SK-N-SH (cell line): ENCODE measurements around the gene PTCRA. TPM values are rescaled to one million over a fixed set of nuclear protein-coding genes. Genes with fewer than 3 reads are reported as not detected.
"Not testable (repeated sequence)": the region's sequence is repeated elsewhere in the genome, so short reads cannot be mapped to it uniquely, and the experiment has no call there.

Experiments
- CTCF ChIA-PET: fragments of 300-600, 350-600 bp; formaldehyde crosslinking; extraction: SDS; loops from one replicate; lab custom pipeline; 2021; lab: Yijun Ruan, JAX
- POLR2A ChIA-PET: fragments of 350-600 bp; sonication (Branson Sonifier 250); formaldehyde crosslinking; extraction: SDS; loops from one replicate; lab custom pipeline; 2020; ENCODE audit warnings: antibody characterized with exemption, inconsistent platforms; lab: Yijun Ruan, JAX
- DNase-seq: peaks from one replicate; pipeline ENCODE4 v3.0.0; 2012
- H2AFZ ChIP-seq: fragments of 200-600 bp; sonication (generic); 2 replicates; pipeline ENCODE4 v1.8.1; 2016; ENCODE audit warnings: antibody characterized with exemption, mild to moderate bottlenecking, low read depth
- H3F3A ChIP-seq: fragments of 200-600 bp; sonication (generic); replicated peaks from 2 replicates; pipeline ENCODE3; 2016; ENCODE audit warnings: antibody characterized with exemption, mild to moderate bottlenecking; ENCODE audit not compliant: insufficient read depth
- H3K27ac ChIP-seq, 2 experiments: fragments of 200-500 bp in 1 of 2; fragments of 200-600 bp in 1 of 2; sonication (Bioruptor generic) in 1 of 2; sonication (generic), shearing (Covaris generic) in 1 of 2; 2 replicates each; pipeline versions ENCODE4 v1.5.1 to v1.6.1; 2014 to 2016; ENCODE audit warnings: low read depth in 2 of 2, inconsistent platforms in 1 of 2, low read length in 1 of 2, mild to moderate bottlenecking in 1 of 2, mixed read lengths in 1 of 2
- H3K27me3 ChIP-seq: fragments of 200-600 bp; sonication (generic), shearing (Covaris generic); 2 replicates; pipeline ENCODE4 v1.6.1; 2016; ENCODE audit warnings: mixed run types; ENCODE audit not compliant: insufficient read depth
- H3K36me3 ChIP-seq, 2 experiments: fragments of 200-500 bp in 1 of 2; fragments of 200-600 bp in 1 of 2; sonication (Bioruptor generic) in 1 of 2; sonication (generic) in 1 of 2; replicated peaks in 1 of 2; 2 replicates each; pipeline versions ENCODE3 to v1.5.1; 2014 to 2016; ENCODE audit warnings: low read length in 1 of 2, mild to moderate bottlenecking in 1 of 2; ENCODE audit not compliant: insufficient read depth in 2 of 2, control insufficient read depth in 1 of 2
- H3K4me1 ChIP-seq, 2 experiments: fragments of 200-500 bp in 1 of 2; fragments of 200-600 bp in 1 of 2; sonication (Bioruptor generic) in 1 of 2; sonication (generic), shearing (Covaris generic) in 1 of 2; 2 replicates each; pipeline versions ENCODE4 v1.5.1 to v1.6.1; 2014 to 2016; ENCODE audit warnings: low read depth in 1 of 2, low read length in 1 of 2, mixed run types in 1 of 2; ENCODE audit not compliant: insufficient read depth in 2 of 2, control insufficient read depth in 1 of 2
- H3K4me2 ChIP-seq: fragments of 200-600 bp; sonication (generic), shearing (Covaris generic); 2 replicates; pipeline ENCODE4 v1.6.1; 2017; ENCODE audit warnings: mixed run types
- H3K4me3 ChIP-seq, 2 experiments: fragments of 200-500 bp in 1 of 2; fragments of 200-600 bp in 1 of 2; sonication (Bioruptor generic) in 1 of 2; sonication (generic), shearing (Covaris generic) in 1 of 2; 2 replicates each; pipeline versions ENCODE4 v1.5.1 to v1.8.1; 2014 to 2016; ENCODE audit warnings: low read depth in 2 of 2, inconsistent platforms in 1 of 2, low read length in 1 of 2, mild to moderate bottlenecking in 1 of 2, mixed read lengths in 1 of 2, moderate library complexity in 1 of 2
- H3K79me2 ChIP-seq: fragments of 200-600 bp; sonication (generic); 2 replicates; pipeline ENCODE4 v1.8.1; 2017; ENCODE audit warnings: mild to moderate bottlenecking; ENCODE audit not compliant: insufficient read depth
- H3K9ac ChIP-seq: fragments of 200-600 bp; sonication (generic); 2 replicates; pipeline ENCODE4 v1.6.1; 2017; ENCODE audit warnings: mixed run types
- H3K9me2 ChIP-seq: fragments of 200-600 bp; sonication (generic); 2 replicates; pipeline ENCODE4 v1.6.1; 2017; ENCODE audit warnings: mixed run types
- H3K9me3 ChIP-seq: fragments of 200-600 bp; sonication (generic); 2 replicates; pipeline ENCODE4 v1.6.1; 2017; ENCODE audit warnings: mixed run types, mild to moderate bottlenecking, moderate library complexity
- H4K20me1 ChIP-seq: fragments of 200-600 bp; sonication (generic); 2 replicates; pipeline ENCODE4 v1.6.1; 2017; ENCODE audit warnings: mild to moderate bottlenecking, mixed run types; ENCODE audit not compliant: insufficient read depth
- ELF1 ChIP-seq: IDR thresholded peaks from 2 replicates; pipeline ENCODE4 v1.4.0; 2012
- EP300 ChIP-seq, 2 experiments: IDR thresholded peaks; 2 replicates each; pipeline versions ENCODE4 v1.4.0 to v1.6.1; 2012; ENCODE audit warnings: borderline replicate concordance in 1 of 2, low read depth in 1 of 2, low read length in 1 of 2
- FOXJ3 ChIP-seq: sonication (generic); formaldehyde crosslinking; IDR thresholded peaks from 2 replicates; pipeline ENCODE4 v1.5.1; 2020; ENCODE audit warnings: mild to moderate bottlenecking, missing genetic modification reagents
- GATA2 ChIP-seq: sonication (generic); formaldehyde crosslinking; IDR thresholded peaks from 2 replicates; pipeline ENCODE4 v1.5.0; 2020; ENCODE audit warnings: mild to moderate bottlenecking, missing genetic modification reagents
- MAX ChIP-seq: IDR thresholded peaks from 2 replicates; pipeline ENCODE4 v1.4.0; 2012; ENCODE audit warnings: low read depth
- MEF2A ChIP-seq: IDR thresholded peaks from 2 replicates; pipeline ENCODE4 v1.4.0; 2012; ENCODE audit warnings: low read depth, borderline replicate concordance
- MXI1 ChIP-seq: IDR thresholded peaks from 2 replicates; pipeline ENCODE4 v1.6.1; 2012; ENCODE audit warnings: mild to moderate bottlenecking, low read depth, low read length, improper control_type of control experiment
- POLR2AphosphoS5 ChIP-seq: IDR thresholded peaks from 2 replicates; pipeline ENCODE4 v1.6.1; 2012; ENCODE audit warnings: low read depth, low read length
- REST ChIP-seq: IDR thresholded peaks from 2 replicates; pipeline ENCODE4 v1.6.1; 2012; ENCODE audit warnings: mild to moderate bottlenecking, low read depth, low read length, moderate library complexity
- RXRA ChIP-seq: IDR thresholded peaks from 2 replicates; pipeline ENCODE4 v1.4.0; 2012; ENCODE audit warnings: low read depth, mild to moderate bottlenecking, borderline replicate concordance
- SIN3A ChIP-seq: IDR thresholded peaks from 2 replicates; pipeline ENCODE4 v1.6.1; 2012; ENCODE audit warnings: low read depth, mild to moderate bottlenecking, low read length, moderate library complexity, borderline replicate concordance
- TCF12 ChIP-seq: IDR thresholded peaks from 2 replicates; pipeline ENCODE4 v1.4.0; 2012
- USF1 ChIP-seq: IDR thresholded peaks from 2 replicates; pipeline ENCODE4 v1.4.0; 2012; ENCODE audit warnings: low read depth, borderline replicate concordance
- YY1 ChIP-seq: IDR thresholded peaks from 2 replicates; pipeline ENCODE4 v1.4.0; 2012; ENCODE audit warnings: low read depth, mild to moderate bottlenecking
- ZBTB33 ChIP-seq: IDR thresholded peaks from 2 replicates; pipeline ENCODE4 v1.4.0; 2012; ENCODE audit warnings: low read depth, borderline replicate concordance
- WGBS: methylation state at CpG from one replicate; pipeline ENCODE4 v1.1.6; 2017; ENCODE audit warnings: low lambda C conversion rate; 5-methylcytosine and 5-hydroxymethylcytosine counted together
- polyA plus RNA-seq, 3 experiments: library from polyadenylated mRNA; depleted of rRNA; stranded (reverse); fragments of >200 nt; gene quantifications; 2 replicates each; pipeline ENCODE4 v1.2.3, GENCODE V29; 2012

The PTCRA gene
- polyA plus RNA-seq, 1 of the 3 experiments (the other 2 are of a cell fraction) = not detected

- Histone ChIP-seq H3K27ac (peak overlapping the region; percentile 97 to 99), H3K4me2 (peak overlapping the region; percentile 93), H3K4me3 (peak overlapping the region; percentile 82 to 84), H2AFZ (peak overlapping the region; percentile 95), H3K9ac (peak overlapping the region; percentile 99), H3K9me3 (no peaks in the 10 kb centered on the region), H4K20me1 (no peaks in the 10 kb centered on the region), H3K4me1 (peaks cover 5 to 10% of the 10 kb centered on the region in 2 experiments; a peak in 3 of 4 replicates), H3K36me3 (peaks cover 0 to 19% of the 10 kb centered on the region in 2 experiments), H3K79me2 (peaks cover 20% of the 10 kb centered on the region; the same call in 1 of the 2 replicates), H3K9me2 (no peaks in the 10 kb centered on the region), H3F3A (peaks cover 22% of the 10 kb centered on the region), H3K27me3 (no peaks in the 10 kb centered on the region)
- POLR2A ChIA-PET = interaction anchor here (0.8 to 2.3 kb wide), 8 partner anchors 9 to 168 kb away, joined by 3 to 18 read pairs (median 4); partner anchors contain the start of genes KLC4, KLHDC3, MRPL2 and PEX6
- DNase-seq = no peak
- 55% methylated on average over 17 of the region's 17 CpGs for WGBS
- CTCF ChIA-PET = interaction anchor here (0.7 to 1.9 kb wide), 4 partner anchors 10 to 230 kb away, joined by 3 to 11 read pairs (median 4); partner anchors contain the start of gene KLHDC3
- TF ChIP-seq GATA2 = no peak
- no peak for TF ChIP-seq MXI1
- no peak for TF ChIP-seq RXRA
- TF ChIP-seq ELF1 = no peak
- no peak for TF ChIP-seq USF1
- no peak for TF ChIP-seq TCF12
- no peak for TF ChIP-seq MEF2A
- TF ChIP-seq SIN3A = no peak
- no peak for TF ChIP-seq FOXJ3 (CRISPR knock-in tag)
- no peak for TF ChIP-seq YY1
- TF ChIP-seq REST = no peak
- TF ChIP-seq ZBTB33 = no peak
- no peak for TF ChIP-seq POLR2AphosphoS5
- TF ChIP-seq MAX = no peak
- TF ChIP-seq EP300 (IDR thresholded peaks at IDR 0.05; ENCODE audit: borderline replicate concordance in 1 of 2, low read depth in 1 of 2, low read length in 1 of 2) = no peak
These were observed 24.6 kb upstream of the PTCRA start for GRCh38 chr6:42891199-42891722.

- 92% methylated on average over 19 of the region's 19 CpGs for WGBS
- not testable (repeated sequence) for H3K4me2 ChIP-seq
- CTCF ChIA-PET = interaction anchor here (0.7 kb wide), 1 partner anchor 443 kb away, joined by 3 read pairs; no protein-coding TSS in a partner anchor
These were observed 21.6 kb upstream of the PTCRA start for GRCh38 chr6:42894041-42894828.

More at GRCh38 chr6:42894041-42894828, 21.6 kb upstream of the PTCRA start:
- Histone ChIP-seq H3K4me1 (peaks cover 5 to 15% of the 10 kb centered on the region in 2 experiments; a peak in 3 of 4 replicates), H3F3A (peaks cover 12% of the 10 kb centered on the region)
- H3K27ac ChIP-seq, H3K9me3 ChIP-seq, DNase-seq, H3K36me3 ChIP-seq, H3K9me2 ChIP-seq, H3K4me3 ChIP-seq, H3K79me2 ChIP-seq, POLR2A ChIA-PET, H3K9ac ChIP-seq, H2AFZ ChIP-seq, H4K20me1 ChIP-seq, H3K27me3 ChIP-seq: not testable (repeated sequence)
